ENCODE results near the gene ZCCHC14. TPM values are rescaled to one million over a fixed set of nuclear protein-coding genes. Genes with fewer than 3 reads are reported as not detected.

Gene ZCCHC14
- total and polyA plus RNA-seq, 2 experiments from 2014 or later = 2.7 to 6.3 TPM

DNA sequence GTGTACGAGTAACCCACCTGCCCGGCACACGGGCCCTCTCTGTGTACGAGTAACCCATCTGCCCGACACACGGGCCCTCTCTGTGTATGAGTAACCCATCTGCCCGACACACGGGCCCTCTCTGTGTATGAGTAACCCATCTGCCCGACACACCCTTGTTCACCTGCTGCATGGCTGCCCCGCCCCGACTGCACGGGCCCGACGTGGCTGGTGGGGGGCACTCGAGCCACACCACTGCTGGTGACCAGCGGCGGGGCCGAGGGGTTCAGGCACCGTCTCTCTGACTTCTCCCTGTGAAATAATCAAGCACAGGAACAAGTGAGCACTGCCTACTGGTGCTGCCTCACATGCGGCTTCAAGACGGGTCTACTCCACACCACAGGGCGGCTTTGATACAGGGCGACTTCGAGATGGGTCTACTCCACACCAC, 78.6 kb downstream of the ZCCHC14 start:
- WGBS, 2 experiments (ENCODE audit: low coverage in 1 of 2, low lambda C conversion rate in 2 of 2, missing lambda C conversion rate in 2 of 2) = 66 to 71% methylated on average over 24 of the region's 24 CpGs
- TF ChIP-seq EZH2 (IDR thresholded peaks at IDR 0.05; ENCODE audit: insufficient read depth, poor library complexity, severe bottlenecking) = no peak
- TF ChIP-seq EZH2phosphoT487 (IDR thresholded peaks at IDR 0.05; ENCODE audit: insufficient read depth, low read depth) = no peak
- in situ Hi-C loops (cut with MboI) = no loop called here

DNA sequence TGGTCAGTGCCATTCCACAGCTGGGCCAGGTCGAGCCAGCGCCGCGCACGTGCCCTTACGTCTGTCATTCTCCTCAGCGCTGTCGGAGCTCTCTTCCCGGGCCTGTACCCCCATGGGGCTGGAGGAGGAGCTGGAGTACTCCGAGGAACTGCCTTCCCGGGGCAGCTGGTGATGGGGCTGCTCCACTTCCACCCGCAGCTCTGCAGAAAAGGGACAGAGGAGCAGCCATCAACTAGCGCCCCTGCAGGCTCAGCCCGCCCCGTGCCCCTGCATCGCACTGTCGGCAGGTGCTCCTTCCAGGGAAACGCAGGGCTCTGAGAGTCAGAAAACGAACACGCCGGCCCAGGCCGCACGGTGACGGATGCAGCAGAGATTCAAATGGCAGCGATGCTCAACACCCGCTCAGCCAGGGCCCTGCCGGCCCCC, 79.8 kb downstream of the ZCCHC14 start:
- in situ Hi-C loops (cut with MboI) = no loop called here
- H3K36me3 ChIP-seq (ENCODE audit: low read depth) = peaks cover 30% of the 10 kb centered on the region
- no peaks in the 10 kb centered on the region for H3K4me1 ChIP-seq (ENCODE audit: insufficient read depth)
- H2AFZ ChIP-seq = no peak overlapping the region
- no peak overlapping the region for H3K4me2 ChIP-seq (ENCODE audit: unreplicated experiment)
- no peaks in the 10 kb centered on the region for H3K27me3 ChIP-seq (replicated peaks; ENCODE audit: insufficient read depth)
- DNase-seq = no peak
- H4K20me1 ChIP-seq (ENCODE audit: insufficient read depth) = no peaks in the 10 kb centered on the region
- H3K9ac ChIP-seq = no peak overlapping the region
- H3K4me3 ChIP-seq = no peak overlapping the region
- H3K9me2 ChIP-seq (ENCODE audit: insufficient read depth) = no peaks in the 10 kb centered on the region
- H3K9me3 ChIP-seq (ENCODE audit: low read depth) = no peaks in the 10 kb centered on the region
- 93 to 94% methylated on average over 24 to 27 of the region's 27 CpGs for whole genome bisulfite sequencing, 2 experiments (ENCODE audit: low coverage in 1 of 2, low lambda C conversion rate in 2 of 2, missing lambda C conversion rate in 2 of 2)
- H3K27ac ChIP-seq = no peak overlapping the region
- peaks cover 5% of the 10 kb centered on the region; the same call in 1 of the 2 replicates for H3F3A ChIP-seq (ENCODE audit: insufficient read depth)
- TF ChIP-seq EZH2phosphoT487 (IDR thresholded peaks at IDR 0.05; ENCODE audit: insufficient read depth, low read depth) (no peak), EZH2 (IDR thresholded peaks at IDR 0.05; ENCODE audit: insufficient read depth, poor library complexity, severe bottlenecking) (no peak)
- H3K79me2 ChIP-seq (ENCODE audit: insufficient read depth) = 0 out of 2 replicates have a peak, but pooled peaks cover 3% of the 10 kb centered on the region

More for the DNA sequence above, 78.6 kb downstream of the ZCCHC14 start:
- Histone ChIP-seq H3K27ac (no peak overlapping the region), H3K4me1 (ENCODE audit: insufficient read depth) (no peaks in the 10 kb centered on the region), H3F3A (ENCODE audit: insufficient read depth) (0 out of 2 replicates have a peak, but pooled peaks cover under 1% of the 10 kb centered on the region), H3K79me2 (ENCODE audit: insufficient read depth) (no peaks in the 10 kb centered on the region), H3K27me3 (replicated peaks; ENCODE audit: insufficient read depth) (no peaks in the 10 kb centered on the region), H3K9me2 (ENCODE audit: insufficient read depth) (no peaks in the 10 kb centered on the region), H3K36me3 (ENCODE audit: low read depth) (peaks cover 32% of the 10 kb centered on the region), H2AFZ (no peak overlapping the region), H3K4me3 (no peak overlapping the region), H4K20me1 (ENCODE audit: insufficient read depth) (no peaks in the 10 kb centered on the region), H3K9ac (no peak overlapping the region), H3K4me2 (ENCODE audit: unreplicated experiment) (no peak overlapping the region), H3K9me3 (ENCODE audit: low read depth) (no peaks in the 10 kb centered on the region)
- DNase-seq = no peak

DNA sequence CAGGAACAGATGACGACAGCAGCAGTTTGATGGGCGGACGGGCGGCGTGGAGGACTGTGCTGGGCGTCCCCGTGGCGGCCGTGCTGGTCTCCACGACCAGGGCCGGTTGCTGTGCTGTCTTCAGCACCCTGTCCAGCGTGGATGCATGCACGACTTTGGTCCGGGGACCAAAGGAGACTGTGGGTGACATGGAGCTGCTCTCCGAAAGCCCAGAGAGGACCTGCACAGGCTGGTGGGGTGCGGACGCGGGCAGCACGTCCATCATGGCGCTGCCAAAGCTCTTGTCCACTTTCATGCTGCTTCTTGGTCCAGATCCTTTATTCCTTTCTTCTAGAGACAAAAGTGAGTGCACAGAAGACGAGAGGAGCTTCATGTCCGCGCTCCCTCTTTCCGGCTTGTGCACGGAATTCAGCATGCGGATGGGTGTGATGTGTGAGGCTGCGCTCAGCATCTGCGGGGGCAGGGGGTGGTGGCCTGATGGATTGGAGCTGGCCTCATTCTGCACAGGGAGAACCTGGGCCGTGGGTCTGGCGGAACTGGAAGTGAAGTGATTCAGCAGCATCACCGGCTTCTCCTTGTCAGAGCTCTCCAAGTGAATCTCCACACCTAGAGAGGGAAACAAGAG, 80.3 kb downstream of the ZCCHC14 start:
- Histone ChIP-seq H3F3A (ENCODE audit: insufficient read depth) (peaks cover 7% of the 10 kb centered on the region), H3K27ac (no peak overlapping the region), H3K79me2 (ENCODE audit: insufficient read depth) (0 out of 2 replicates have a peak, but pooled peaks cover 3% of the 10 kb centered on the region), H3K9me2 (ENCODE audit: insufficient read depth) (no peaks in the 10 kb centered on the region), H3K4me1 (ENCODE audit: insufficient read depth) (no peaks in the 10 kb centered on the region), H3K9me3 (ENCODE audit: low read depth) (no peaks in the 10 kb centered on the region), H3K9ac (no peak overlapping the region), H3K27me3 (replicated peaks; ENCODE audit: insufficient read depth) (no peaks in the 10 kb centered on the region), H4K20me1 (ENCODE audit: insufficient read depth) (no peaks in the 10 kb centered on the region), H3K4me2 (ENCODE audit: unreplicated experiment) (no peak overlapping the region), H3K4me3 (no peak overlapping the region), H2AFZ (no peak overlapping the region), H3K36me3 (ENCODE audit: low read depth) (peaks cover 27% of the 10 kb centered on the region)
- in situ Hi-C loops (cut with MboI) = no loop called here
- TF ChIP-seq EZH2 (IDR thresholded peaks at IDR 0.05; ENCODE audit: insufficient read depth, poor library complexity, severe bottlenecking) = no peak
- no peak for TF ChIP-seq EZH2phosphoT487 (IDR thresholded peaks at IDR 0.05; ENCODE audit: insufficient read depth, low read depth)
- no peak for DNase-seq
- 85 to 92% methylated on average over 29 to 31 of the region's 31 CpGs for WGBS, 2 experiments (ENCODE audit: low coverage in 1 of 2, low lambda C conversion rate in 2 of 2, missing lambda C conversion rate in 2 of 2)

DNA sequence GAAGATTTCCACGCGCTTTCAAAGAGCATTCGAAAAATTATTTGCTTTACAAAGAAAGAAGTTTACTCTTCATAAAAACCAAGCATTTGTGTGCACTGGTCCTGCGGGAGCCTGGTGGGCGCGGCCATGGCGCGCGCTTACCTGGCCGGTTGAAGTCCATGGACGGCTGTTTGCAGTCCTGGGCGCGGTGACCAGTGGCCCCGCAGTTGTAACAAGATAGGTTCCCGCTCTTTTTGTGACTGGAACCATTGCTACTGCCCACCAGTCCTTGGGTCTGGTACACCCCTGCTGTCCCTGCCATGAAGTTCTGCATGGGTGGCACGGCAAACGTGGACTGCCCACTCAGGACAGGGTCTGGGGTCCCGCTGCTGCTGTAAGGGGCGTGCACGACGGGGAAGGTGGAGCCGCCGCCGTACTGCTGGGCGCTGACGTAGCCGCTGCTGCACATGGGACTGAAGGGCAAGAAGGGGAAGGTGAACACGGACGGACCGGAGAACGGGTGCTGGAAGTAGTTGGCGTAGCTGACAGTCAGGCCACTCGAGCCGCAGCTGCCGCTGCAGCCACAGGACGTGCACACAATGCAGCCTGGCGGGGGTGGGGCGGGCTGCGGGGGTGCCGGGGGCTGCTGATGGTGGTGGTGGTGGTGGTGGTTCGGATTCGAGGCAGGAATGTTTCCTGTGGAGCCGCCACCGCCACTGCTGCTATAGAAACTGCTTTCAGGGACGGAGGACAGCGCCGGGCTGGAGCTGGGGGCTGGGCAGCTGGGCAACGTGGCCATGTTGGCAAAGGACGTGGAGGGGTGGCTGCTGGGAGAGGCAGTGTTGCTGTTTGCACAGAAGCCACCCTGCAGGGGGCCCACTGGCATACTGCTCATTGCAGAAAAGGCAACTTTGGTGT, 81.2 kb downstream of the ZCCHC14 start:
- Histone ChIP-seq H3K9me2 (ENCODE audit: insufficient read depth) (no peaks in the 10 kb centered on the region), H3K36me3 (ENCODE audit: low read depth) (peaks cover 26% of the 10 kb centered on the region), H3K27ac (no peak overlapping the region), H3K27me3 (replicated peaks; ENCODE audit: insufficient read depth) (no peaks in the 10 kb centered on the region), H3K4me2 (ENCODE audit: unreplicated experiment) (no peak overlapping the region), H3K4me1 (ENCODE audit: insufficient read depth) (no peaks in the 10 kb centered on the region), H4K20me1 (ENCODE audit: insufficient read depth) (no peaks in the 10 kb centered on the region), H2AFZ (no peak overlapping the region), H3K79me2 (ENCODE audit: insufficient read depth) (0 out of 2 replicates have a peak, but pooled peaks cover 3% of the 10 kb centered on the region), H3F3A (ENCODE audit: insufficient read depth) (peaks cover 14% of the 10 kb centered on the region), H3K9me3 (ENCODE audit: low read depth) (no peaks in the 10 kb centered on the region), H3K9ac (no peak overlapping the region), H3K4me3 (no peak overlapping the region)
- DNase-seq = no peak
- TF ChIP-seq EZH2 (IDR thresholded peaks at IDR 0.05; ENCODE audit: insufficient read depth, poor library complexity, severe bottlenecking) = no peak
- no peak for TF ChIP-seq EZH2phosphoT487 (IDR thresholded peaks at IDR 0.05; ENCODE audit: insufficient read depth, low read depth)
- in situ Hi-C loops (cut with MboI) = no loop called here
- WGBS, 2 experiments (ENCODE audit: low coverage in 1 of 2, low lambda C conversion rate in 2 of 2, missing lambda C conversion rate in 2 of 2) = 95% methylated on average over 42 to 49 of the region's 49 CpGs
